ENCODE measurements around the gene FBXL13. TPM values are rescaled to one million over a fixed set of nuclear protein-coding genes. Genes with fewer than 3 reads are reported as not detected.
A peak's percentile ranks its signal among the peaks of the same experiment; 100 is the strongest.
"Not testable (repeated sequence)": the region's sequence is repeated elsewhere in the genome, so short reads cannot be mapped to it uniquely, and the experiment has no call there.

Gene FBXL13
- total RNA-seq, 1 donor from 2014 or later: 2.5 TPM

GRCh38 chr7:102935450-102936115, 139.0 kb downstream of the FBXL13 start:
- no peak for DNase-seq (ENCODE audit: low spot score)

- no peak for DNase-seq (ENCODE audit: low spot score)
Observed at GRCh38 chr7:102934701-102935100, 139.9 kb downstream of the FBXL13 start.

- no peak for DNase-seq (ENCODE audit: low spot score)
Observed at GRCh38 chr7:102934239-102934638, 140.4 kb downstream of the FBXL13 start.

GRCh38 chr7:102933763-102934162, 140.8 kb downstream of the FBXL13 start:
- peak; percentile 73 for DNase-seq (ENCODE audit: low spot score)

GRCh38 chr7:102931757-102932156, 142.8 kb downstream of the FBXL13 start:
- DNase-seq (ENCODE audit: low spot score): no peak

- no peak for DNase-seq (ENCODE audit: low spot score)
Observed at GRCh38 chr7:102927312-102927933, 147.2 kb downstream of the FBXL13 start.

- no peak for DNase-seq (ENCODE audit: low spot score)
Observed at GRCh38 chr7:102926783-102927140, 147.8 kb downstream of the FBXL13 start.

- no peak for DNase-seq (ENCODE audit: low spot score)
Observed at GRCh38 chr7:102925976-102926782, 148.4 kb downstream of the FBXL13 start.

GRCh38 chr7:102918845-102919244, 155.8 kb downstream of the FBXL13 start:
- DNase-seq (ENCODE audit: low spot score): no peak

- no peak for DNase-seq (ENCODE audit: low spot score)
Observed at GRCh38 chr7:102917436-102918353, 156.9 kb downstream of the FBXL13 start.

GRCh38 chr7:102916881-102917280, 157.7 kb downstream of the FBXL13 start:
- no peak for DNase-seq (ENCODE audit: low spot score)

GRCh38 chr7:102916426-102916825, 158.2 kb downstream of the FBXL13 start:
- no peak for DNase-seq (ENCODE audit: low spot score)

- peak; percentile 38 for DNase-seq (ENCODE audit: low spot score)
Observed at GRCh38 chr7:102914585-102914984, 160.0 kb downstream of the FBXL13 start.

GRCh38 chr7:102913826-102914225, 160.8 kb downstream of the FBXL13 start:
- DNase-seq (ENCODE audit: low spot score): no peak

GRCh38 chr7:102912742-102913141, 161.9 kb downstream of the FBXL13 start, which contains the start of gene LRRC17:
LRRC17 (plus strand) TSS chr7:102913000; CDS start chr7:102933914, 20,914 bp downstream.
- DNase-seq (ENCODE audit: low spot score): no peak

GRCh38 chr7:102908676-102909075, 165.9 kb downstream of the FBXL13 start:
- no peak for DNase-seq (ENCODE audit: low spot score)

GRCh38 chr7:102903576-102903975, 171.0 kb downstream of the FBXL13 start:
- DNase-seq (ENCODE audit: low spot score): not testable (repeated sequence)

GRCh38 chr7:102902052-102902451, 172.5 kb downstream of the FBXL13 start:
- DNase-seq (ENCODE audit: low spot score): not testable (repeated sequence)

GRCh38 chr7:102898532-102898859, 176.1 kb downstream of the FBXL13 start:
- DNase-seq (ENCODE audit: low spot score): no peak

- no peak for DNase-seq (ENCODE audit: low spot score)
Observed at GRCh38 chr7:102897856-102898531, 176.6 kb downstream of the FBXL13 start.

GRCh38 chr7:102897211-102897631, 177.4 kb downstream of the FBXL13 start:
- no peak for DNase-seq (ENCODE audit: low spot score)
